IPS-20b (cell line): ENCODE results near the gene EIF4A3.

Experiments used
- H3K27ac ChIP-seq: one replicate; pipeline ENCODE4 v1.5.1; 2013; ENCODE audit warnings: low read length
- H3K27me3 ChIP-seq: 2 replicates; pipeline ENCODE4 v1.6.1; 2013; ENCODE audit warnings: mild to moderate bottlenecking, low read length, inconsistent platforms; ENCODE audit not compliant: insufficient read depth
- H3K36me3 ChIP-seq: 2 replicates; pipeline ENCODE4 v1.6.1; 2013; ENCODE audit warnings: low read depth, mild to moderate bottlenecking, inconsistent platforms, low read length, moderate library complexity; ENCODE audit not compliant: insufficient read depth
- H3K4me1 ChIP-seq: 2 replicates; pipeline ENCODE4 v1.6.1; 2013; ENCODE audit warnings: mild to moderate bottlenecking, control low read depth, inconsistent platforms, low read length, moderate library complexity; ENCODE audit not compliant: insufficient read depth
- H3K4me3 ChIP-seq: 2 replicates; pipeline ENCODE4 v1.5.1; 2013; ENCODE audit warnings: mild to moderate bottlenecking, low read length, inconsistent platforms
- H3K9ac ChIP-seq: 2 replicates; pipeline ENCODE4 v1.6.1; 2013; ENCODE audit warnings: low read depth, mild to moderate bottlenecking, inconsistent platforms, low read length, moderate library complexity
- H3K9me3 ChIP-seq: 2 replicates; pipeline ENCODE4 v1.6.1; 2013; ENCODE audit warnings: mild to moderate bottlenecking, low read depth, low read length, inconsistent platforms; ENCODE audit not compliant: insufficient read depth

The EIF4A3 gene

DNA sequence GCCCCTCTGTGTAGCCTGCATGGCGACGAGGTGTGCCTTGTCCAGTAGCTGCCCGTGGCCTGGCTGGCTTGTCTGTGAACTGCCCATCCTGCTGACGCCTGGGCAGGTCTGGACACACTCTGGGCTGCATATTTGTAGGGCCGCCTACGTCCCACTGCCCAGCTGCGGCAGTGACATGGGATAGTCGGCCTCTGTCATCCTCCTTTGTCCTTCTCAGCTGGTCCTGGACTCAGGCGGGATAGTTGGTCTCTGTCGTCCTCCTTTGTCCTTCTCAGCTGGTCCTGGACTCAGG, 37.4 kb upstream of the EIF4A3 start:
- Histone ChIP-seq H3K27me3 (no peaks in the 10 kb centered on the region), H3K27ac (no peak overlapping the region), H3K9ac (no peak overlapping the region), H3K4me3 (no peak overlapping the region), H3K4me1 (no peaks in the 10 kb centered on the region), H3K36me3 (no peaks in the 10 kb centered on the region), H3K9me3 (no peaks in the 10 kb centered on the region)

DNA sequence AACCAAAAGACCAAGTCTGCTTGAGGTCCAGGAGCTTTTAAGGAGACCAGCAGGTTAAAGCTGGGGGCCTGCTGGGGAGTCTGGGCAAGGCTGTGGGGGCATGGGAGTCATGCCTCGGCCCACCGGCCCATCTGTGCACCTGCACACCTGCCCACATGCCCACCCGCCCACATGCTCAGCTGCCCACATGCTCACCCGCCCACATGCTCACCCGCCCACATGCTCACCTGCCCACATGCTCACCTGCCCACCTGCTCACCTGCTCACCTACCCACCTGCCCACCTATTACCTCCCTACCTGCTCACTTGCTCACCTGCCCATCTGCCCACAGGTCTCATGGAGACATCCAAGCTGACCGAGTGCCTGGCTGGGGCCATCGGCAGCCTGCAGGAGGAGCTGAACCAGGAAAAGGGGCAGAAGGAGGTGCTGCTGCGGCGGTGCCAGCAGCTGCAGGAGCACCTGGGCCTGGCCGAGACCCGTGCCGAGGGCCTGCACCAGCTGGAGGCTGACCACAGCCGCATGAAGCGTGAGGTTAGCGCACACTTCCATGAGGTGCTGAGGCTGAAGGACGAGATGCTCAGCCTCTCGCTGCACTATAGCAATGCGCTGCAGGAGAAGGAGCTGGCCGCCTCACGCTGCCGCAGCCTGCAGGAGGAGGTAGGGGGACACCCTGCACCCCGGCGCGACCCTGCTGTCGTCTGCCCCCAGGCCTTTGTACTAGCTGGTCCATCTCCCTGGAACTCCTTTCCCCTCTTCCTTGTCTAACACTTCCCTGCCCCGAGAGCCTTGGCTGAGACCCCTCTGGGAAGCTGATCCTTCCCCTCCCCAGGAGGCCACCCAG, 36.9 kb upstream of the EIF4A3 start:
- Histone ChIP-seq H3K27me3 (no peaks in the 10 kb centered on the region), H3K36me3 (no peaks in the 10 kb centered on the region), H3K9me3 (no peaks in the 10 kb centered on the region), H3K4me3 (no peak overlapping the region), H3K4me1 (no peaks in the 10 kb centered on the region), H3K27ac (no peak overlapping the region), H3K9ac (no peak overlapping the region)

DNA sequence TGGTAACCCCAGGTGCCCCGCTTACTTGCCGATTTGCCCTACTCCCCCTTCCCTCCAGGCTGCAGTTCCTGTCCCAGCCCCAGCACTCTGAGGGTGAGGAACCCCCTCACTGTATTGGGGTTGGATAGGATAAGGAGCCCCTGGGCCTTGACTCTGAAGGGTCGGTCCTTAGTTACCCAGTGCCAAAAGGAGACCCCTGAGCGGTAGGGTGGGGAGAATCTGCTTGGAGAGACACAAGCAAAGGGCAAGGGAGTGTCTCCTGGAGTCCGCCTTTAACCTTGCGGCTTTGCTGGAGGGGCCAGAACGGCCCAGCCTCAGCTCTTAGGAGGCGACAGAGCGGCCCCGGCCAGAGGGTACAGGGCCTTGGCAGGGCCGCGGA, 35.9 kb upstream of the EIF4A3 start:
- H3K27me3 ChIP-seq = no peaks in the 10 kb centered on the region
- no peak overlapping the region for H3K4me3 ChIP-seq
- no peak overlapping the region for H3K27ac ChIP-seq
- H3K9ac ChIP-seq = no peak overlapping the region
- H3K9me3 ChIP-seq = no peaks in the 10 kb centered on the region
- H3K36me3 ChIP-seq = no peaks in the 10 kb centered on the region
- no peaks in the 10 kb centered on the region for H3K4me1 ChIP-seq

GRCh38 chr17:80182118-80182844, 35.4 kb upstream of the EIF4A3 start:
- H3K9me3 ChIP-seq = no peaks in the 10 kb centered on the region
- no peak overlapping the region for H3K4me3 ChIP-seq
- no peak overlapping the region for H3K27ac ChIP-seq
- no peaks in the 10 kb centered on the region for H3K36me3 ChIP-seq
- H3K4me1 ChIP-seq = no peaks in the 10 kb centered on the region
- no peaks in the 10 kb centered on the region for H3K27me3 ChIP-seq
- no peak overlapping the region for H3K9ac ChIP-seq

- no peaks in the 10 kb centered on the region for H3K4me1 ChIP-seq
- no peaks in the 10 kb centered on the region for H3K36me3 ChIP-seq
- no peaks in the 10 kb centered on the region for H3K27me3 ChIP-seq
- no peak overlapping the region for H3K4me3 ChIP-seq
- no peak overlapping the region for H3K9ac ChIP-seq
- H3K27ac ChIP-seq = no peak overlapping the region
- no peaks in the 10 kb centered on the region for H3K9me3 ChIP-seq
Measured at GRCh38 chr17:80181431-80181830, 34.5 kb upstream of the EIF4A3 start.

- H3K27ac ChIP-seq = no peak overlapping the region
Measured at GRCh38 chr17:80180192-80180591, 33.3 kb upstream of the EIF4A3 start.

GRCh38 chr17:80177986-80178595, 31.2 kb upstream of the EIF4A3 start:
- no peaks in the 10 kb centered on the region for H3K27me3 ChIP-seq
- H3K36me3 ChIP-seq = no peaks in the 10 kb centered on the region

More at GRCh38 chr17:80180192-80180591, 33.3 kb upstream of the EIF4A3 start:
- Histone ChIP-seq H3K27me3 (no peaks in the 10 kb centered on the region), H3K4me3 (no peak overlapping the region), H3K36me3 (no peaks in the 10 kb centered on the region), H3K4me1 (no peaks in the 10 kb centered on the region), H3K9me3 (no peaks in the 10 kb centered on the region), H3K9ac (no peak overlapping the region)

GRCh38 chr17:80176757-80177156, 29.8 kb upstream of the EIF4A3 start:
- H3K27ac ChIP-seq = no peak overlapping the region

More at GRCh38 chr17:80177986-80178595, 31.2 kb upstream of the EIF4A3 start:
- no peaks in the 10 kb centered on the region for H3K4me1 ChIP-seq
- H3K27ac ChIP-seq = no peak overlapping the region
- no peak overlapping the region for H3K4me3 ChIP-seq
- H3K9ac ChIP-seq = no peak overlapping the region
- no peaks in the 10 kb centered on the region for H3K9me3 ChIP-seq

DNA sequence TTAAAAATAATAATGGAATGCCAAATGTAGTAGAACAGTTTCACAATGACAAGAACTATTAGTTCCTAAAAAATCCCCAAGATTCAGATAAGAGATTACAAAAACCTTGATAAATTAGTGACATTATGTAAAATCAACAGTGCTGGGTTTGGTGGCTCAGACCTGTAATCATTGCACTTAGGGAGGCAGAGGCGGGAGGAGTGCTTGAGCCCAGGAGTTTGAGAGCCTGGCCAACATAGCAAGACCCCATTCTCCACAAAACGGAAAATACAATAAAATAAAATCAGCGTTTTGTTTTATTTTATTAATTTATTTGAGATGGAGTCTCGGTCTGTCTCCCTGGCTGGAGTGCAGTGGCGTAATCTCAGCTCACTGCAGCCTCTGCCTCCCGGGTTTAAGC, 27.0 kb upstream of the EIF4A3 start:
- no peaks in the 10 kb centered on the region for H3K27me3 ChIP-seq
- H3K9ac ChIP-seq = no peak overlapping the region
- H3K4me1 ChIP-seq = no peaks in the 10 kb centered on the region
- no peak overlapping the region for H3K27ac ChIP-seq
- H3K9me3 ChIP-seq = no peaks in the 10 kb centered on the region
- H3K36me3 ChIP-seq = no peaks in the 10 kb centered on the region
- H3K4me3 ChIP-seq = no peak overlapping the region

More at GRCh38 chr17:80176757-80177156, 29.8 kb upstream of the EIF4A3 start:
- Histone ChIP-seq H3K36me3 (no peaks in the 10 kb centered on the region), H3K9ac (no peak overlapping the region), H3K27me3 (no peaks in the 10 kb centered on the region), H3K9me3 (no peaks in the 10 kb centered on the region), H3K4me1 (no peaks in the 10 kb centered on the region), H3K4me3 (no peak overlapping the region)

DNA sequence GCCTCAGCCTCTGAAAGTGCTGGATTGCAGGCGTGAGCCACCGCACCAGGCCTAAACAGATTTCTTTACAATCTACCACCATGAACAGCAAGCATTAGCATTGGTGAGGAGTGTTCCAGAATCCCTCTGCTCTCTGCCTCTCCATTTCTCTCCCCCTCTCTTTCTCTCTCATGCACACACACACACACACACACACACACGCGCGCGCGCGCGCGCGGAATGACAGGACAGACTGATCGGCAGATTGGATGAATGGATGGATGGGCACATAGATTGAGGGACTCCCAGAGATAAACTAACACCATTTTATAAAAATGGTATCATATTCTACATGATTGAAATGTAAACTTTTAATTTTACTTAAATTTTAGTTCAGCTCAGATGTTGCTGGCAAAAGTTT, 26.2 kb upstream of the EIF4A3 start:
- H3K36me3 ChIP-seq = no peaks in the 10 kb centered on the region
- no peak overlapping the region for H3K9ac ChIP-seq
- H3K27me3 ChIP-seq = no peaks in the 10 kb centered on the region
- H3K9me3 ChIP-seq = no peaks in the 10 kb centered on the region
- no peak overlapping the region for H3K27ac ChIP-seq
- H3K4me1 ChIP-seq = no peaks in the 10 kb centered on the region
- no peak overlapping the region for H3K4me3 ChIP-seq

GRCh38 chr17:80171681-80172080, 24.8 kb upstream of the EIF4A3 start:
- Histone ChIP-seq H3K4me3 (no peak overlapping the region), H3K27me3 (no peaks in the 10 kb centered on the region)

More at GRCh38 chr17:80171681-80172080, 24.8 kb upstream of the EIF4A3 start:
- Histone ChIP-seq H3K4me1 (no peaks in the 10 kb centered on the region), H3K9me3 (no peaks in the 10 kb centered on the region), H3K27ac (no peak overlapping the region), H3K9ac (no peak overlapping the region), H3K36me3 (no peaks in the 10 kb centered on the region)
